Vagina (tissue), 2 donors: ENCODE data around the gene PPP1R36. TPM values are rescaled to one million over a fixed set of nuclear protein-coding genes. Genes with fewer than 3 reads are reported as not detected.

Experiments
- DNase-seq, 2 donors: peaks; one replicate each; pipeline ENCODE4 v3.0.0-alpha.2; 2017; ENCODE audit errors: extremely low spot score in 2 of 2
- H3K27ac ChIP-seq: fragments of 200-600 bp; sonication (generic); one replicate; pipeline ENCODE4 v1.5.1; 2019
- H3K27me3 ChIP-seq: fragments of 200-600 bp; sonication (generic); one replicate; pipeline ENCODE4 v1.5.1; 2019
- H3K36me3 ChIP-seq, 2 donors: fragments of 200-600 bp; sonication (generic); one replicate each; pipeline ENCODE4 v1.5.1; 2017 to 2019
- H3K4me1 ChIP-seq: fragments of 200-600 bp; sonication (generic); one replicate; pipeline ENCODE4 v1.5.1; 2019
- H3K4me3 ChIP-seq, 2 donors: fragments of 200-600 bp; sonication (generic); 1 replicate in 1 of 2; 2 replicates in 1 of 2; pipeline ENCODE4 v1.5.1; 2016 to 2019
- H3K9me3 ChIP-seq: fragments of 200-600 bp; sonication (generic); one replicate; pipeline ENCODE4 v1.5.1; 2019
- POLR2A ChIP-seq, 2 donors: fragments of 450-650 bp; IDR thresholded peaks; one replicate each; pipeline ENCODE4 v1.6.1; 2017; ENCODE audit warnings: antibody characterized with exemption in 2 of 2, mild to moderate bottlenecking in 2 of 2, moderate library complexity in 2 of 2
- POLR2AphosphoS5 ChIP-seq, 2 donors: sonication (generic); formaldehyde crosslinking; IDR thresholded peaks; one replicate each; pipeline ENCODE4 v1.9.0; 2017; ENCODE audit warnings: antibody characterized with exemption in 2 of 2, mild to moderate bottlenecking in 2 of 2, low read depth in 1 of 2; ENCODE audit not compliant: insufficient read depth in 1 of 2
- intact Hi-C: fragments of 100-400 bp; cut with DNase I; formaldehyde crosslinking; loops from one replicate; pipeline ENCODE4 v1.15.1; 2023
- total RNA-seq: library from RNA; depleted of rRNA; stranded (reverse); fragments of >200 nt; gene quantifications from one replicate; pipeline ENCODE4 v1.2.3, GENCODE V29; 2016
- TF ChIP-seq, protein P1 (sequence below), 3 experiments: fragments of 450-650 bp in 2 of 3; fragments of 200-600 bp in 1 of 3; sonication (generic) in 1 of 3; IDR thresholded peaks; one replicate each; pipeline ENCODE4 v1.5.1; 2017 to 2019; ENCODE audit warnings: antibody characterized with exemption in 3 of 3, mild to moderate bottlenecking in 2 of 3, moderate library complexity in 2 of 3

Gene PPP1R36
- total RNA-seq, 1 donor from 2014 or later, result not detected

DNA sequence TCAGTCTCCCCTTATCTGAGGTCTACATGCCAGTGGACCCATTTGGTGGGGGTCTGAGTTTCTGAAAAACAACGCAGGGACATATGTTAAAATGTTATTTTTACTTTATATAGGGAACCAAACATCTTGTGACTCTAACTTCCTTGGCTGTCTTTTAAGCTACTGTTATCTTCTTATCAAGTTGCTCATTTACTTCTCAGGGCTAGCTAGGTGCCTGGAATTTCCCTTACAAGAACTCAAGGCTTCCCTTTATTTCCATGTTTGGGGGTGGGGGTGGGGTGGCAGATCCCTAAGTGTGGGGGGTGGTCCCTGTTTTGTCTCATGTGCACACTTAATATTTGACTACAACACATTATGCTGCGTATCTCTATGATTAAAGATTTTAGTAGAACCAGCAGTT, 31.6 kb downstream of the PPP1R36 start:
- Histone ChIP-seq H3K27ac (no peak overlapping the region), H3K4me3 (no peak overlapping the region), H3K9me3 (no peaks in the 10 kb centered on the region), H3K36me3 (no peaks in the 10 kb centered on the region), H3K4me1 (no peaks in the 10 kb centered on the region), H3K27me3 (no peaks in the 10 kb centered on the region)
- TF ChIP-seq POLR2AphosphoS5 (IDR thresholded peaks at IDR 0.05; ENCODE audit: insufficient read depth in 1 of 2, low read depth in 1 of 2) (no peak), POLR2A (IDR thresholded peaks at IDR 0.05) (no peak)
- TF ChIP-seq, protein P1, sequence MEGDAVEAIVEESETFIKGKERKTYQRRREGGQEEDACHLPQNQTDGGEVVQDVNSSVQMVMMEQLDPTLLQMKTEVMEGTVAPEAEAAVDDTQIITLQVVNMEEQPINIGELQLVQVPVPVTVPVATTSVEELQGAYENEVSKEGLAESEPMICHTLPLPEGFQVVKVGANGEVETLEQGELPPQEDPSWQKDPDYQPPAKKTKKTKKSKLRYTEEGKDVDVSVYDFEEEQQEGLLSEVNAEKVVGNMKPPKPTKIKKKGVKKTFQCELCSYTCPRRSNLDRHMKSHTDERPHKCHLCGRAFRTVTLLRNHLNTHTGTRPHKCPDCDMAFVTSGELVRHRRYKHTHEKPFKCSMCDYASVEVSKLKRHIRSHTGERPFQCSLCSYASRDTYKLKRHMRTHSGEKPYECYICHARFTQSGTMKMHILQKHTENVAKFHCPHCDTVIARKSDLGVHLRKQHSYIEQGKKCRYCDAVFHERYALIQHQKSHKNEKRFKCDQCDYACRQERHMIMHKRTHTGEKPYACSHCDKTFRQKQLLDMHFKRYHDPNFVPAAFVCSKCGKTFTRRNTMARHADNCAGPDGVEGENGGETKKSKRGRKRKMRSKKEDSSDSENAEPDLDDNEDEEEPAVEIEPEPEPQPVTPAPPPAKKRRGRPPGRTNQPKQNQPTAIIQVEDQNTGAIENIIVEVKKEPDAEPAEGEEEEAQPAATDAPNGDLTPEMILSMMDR (IDR thresholded peaks at IDR 0.05), result no peak
- no peak for DNase-seq
- intact Hi-C loops, result loop anchor here (10.0 kb wide), 1 partner anchor 943 kb away; no protein-coding TSS in a partner anchor

DNA sequence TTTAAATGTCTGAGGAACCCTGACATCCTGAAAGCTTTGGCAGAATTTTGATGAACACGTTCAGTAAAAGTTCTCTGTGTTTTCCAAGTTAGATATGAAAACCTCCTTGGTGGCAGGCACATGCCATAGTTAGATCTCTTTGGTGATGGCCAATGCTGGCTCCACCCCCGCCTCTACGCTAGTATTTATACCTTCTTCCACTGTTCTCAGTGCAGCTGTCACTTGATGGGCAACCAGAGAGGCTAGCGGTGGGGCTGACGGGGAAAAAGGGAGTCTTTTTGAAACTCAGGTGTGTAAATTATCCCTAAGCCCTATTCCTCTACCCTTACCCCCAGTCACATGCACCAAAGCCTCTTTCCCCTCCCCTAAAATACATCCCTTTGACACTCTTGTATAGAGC, 32.1 kb downstream of the PPP1R36 start:
- no peak overlapping the region for H3K27ac ChIP-seq
- no peak for TF ChIP-seq POLR2AphosphoS5 (IDR thresholded peaks at IDR 0.05; ENCODE audit: insufficient read depth in 1 of 2, low read depth in 1 of 2)
- TF ChIP-seq, protein P1 (IDR thresholded peaks at IDR 0.05), result no peak
- no peak for TF ChIP-seq POLR2A (IDR thresholded peaks at IDR 0.05)
- no peaks in the 10 kb centered on the region for H3K9me3 ChIP-seq
- H3K27me3 ChIP-seq, result no peaks in the 10 kb centered on the region
- no peaks in the 10 kb centered on the region for H3K4me1 ChIP-seq
- H3K4me3 ChIP-seq, result no peak overlapping the region
- H3K36me3 ChIP-seq, result no peaks in the 10 kb centered on the region
- intact Hi-C loops, result loop anchor here (10.0 kb wide), 1 partner anchor 943 kb away; no protein-coding TSS in a partner anchor
- DNase-seq, result peak in 1 of 2 donors; percentile 6

DNA sequence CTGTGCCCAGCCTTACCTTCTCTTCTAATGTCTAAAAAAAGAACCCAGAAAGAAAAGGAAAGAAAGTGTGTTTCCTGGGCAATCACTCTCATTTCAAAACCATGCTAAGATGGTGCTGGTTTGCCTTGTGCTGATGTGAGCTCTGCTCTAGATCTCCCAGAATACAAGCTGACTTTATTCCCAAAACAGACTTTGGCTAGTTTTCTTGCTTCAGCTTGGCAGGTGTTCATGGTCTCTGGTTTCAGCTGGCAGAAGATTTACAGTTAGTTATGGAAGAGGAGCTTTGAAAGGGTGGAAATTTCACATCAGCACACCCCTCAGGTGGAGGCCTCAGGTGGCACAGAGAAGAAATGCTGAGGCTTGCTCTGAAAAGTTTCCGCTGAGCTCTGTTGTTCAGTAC, 34.4 kb downstream of the PPP1R36 start:
- H3K27me3 ChIP-seq, result no peaks in the 10 kb centered on the region
- no peak for DNase-seq
- no peaks in the 10 kb centered on the region for H3K9me3 ChIP-seq
- intact Hi-C loops, result loop anchor here (10.0 kb wide), 1 partner anchor 941 kb away; no protein-coding TSS in a partner anchor
- no peak overlapping the region for H3K27ac ChIP-seq
- H3K36me3 ChIP-seq, result no peaks in the 10 kb centered on the region
- TF ChIP-seq POLR2A (IDR thresholded peaks at IDR 0.05) (no peak), POLR2AphosphoS5 (IDR thresholded peaks at IDR 0.05; ENCODE audit: insufficient read depth in 1 of 2, low read depth in 1 of 2) (no peak)
- TF ChIP-seq, protein P1 (IDR thresholded peaks at IDR 0.05), result no peak
- H3K4me3 ChIP-seq, result no peak overlapping the region
- no peaks in the 10 kb centered on the region for H3K4me1 ChIP-seq

DNA sequence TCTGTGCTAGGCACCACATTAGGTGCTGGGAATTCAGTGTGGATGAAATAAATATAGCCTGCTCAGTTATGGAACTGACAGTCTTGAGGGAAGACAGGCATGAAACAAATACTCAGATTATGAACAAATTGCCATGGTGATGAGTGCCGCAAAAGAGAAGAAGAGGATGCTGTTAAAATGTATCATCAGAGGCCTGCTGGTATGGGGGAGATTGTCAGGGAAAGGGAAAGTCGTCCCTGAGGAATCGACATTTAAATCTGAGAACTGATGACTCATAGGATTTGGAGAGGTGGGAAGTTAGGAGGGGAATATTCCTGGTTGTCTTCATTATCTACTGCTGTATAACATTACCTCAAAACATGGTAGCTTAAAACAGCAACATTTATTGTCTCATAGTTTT, 42.0 kb downstream of the PPP1R36 start:
- intact Hi-C loops, result no loop called here
- no peaks in the 10 kb centered on the region for H3K36me3 ChIP-seq
- no peak for DNase-seq
- H3K9me3 ChIP-seq, result no peaks in the 10 kb centered on the region
- no peak overlapping the region for H3K4me3 ChIP-seq
- H3K27me3 ChIP-seq, result no peaks in the 10 kb centered on the region
- H3K27ac ChIP-seq, result no peak overlapping the region
- no peak for TF ChIP-seq POLR2AphosphoS5 (IDR thresholded peaks at IDR 0.05; ENCODE audit: insufficient read depth in 1 of 2, low read depth in 1 of 2)
- TF ChIP-seq POLR2A (IDR thresholded peaks at IDR 0.05), result no peak
- TF ChIP-seq, protein P1 (IDR thresholded peaks at IDR 0.05), result no peak
- H3K4me1 ChIP-seq, result no peaks in the 10 kb centered on the region

DNA sequence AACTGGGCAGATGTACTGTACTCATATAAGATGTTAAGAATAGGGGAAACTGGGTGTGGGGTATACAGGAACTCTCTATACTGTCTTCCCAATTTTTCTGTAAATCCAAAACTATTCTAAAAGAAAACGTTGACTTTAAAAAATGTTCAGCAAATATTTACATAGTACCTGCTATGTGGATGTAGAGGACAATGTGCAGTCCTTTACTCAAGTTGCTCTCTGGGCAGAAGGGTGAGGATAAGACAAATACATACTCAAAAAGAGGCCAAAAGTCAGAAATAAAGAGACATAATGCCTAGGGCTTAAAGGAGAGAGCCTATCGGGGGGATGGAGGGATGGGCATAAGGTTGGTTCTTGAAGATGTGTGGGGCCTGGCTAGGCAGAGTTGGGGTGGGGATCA, 44.7 kb downstream of the PPP1R36 start:
- Histone ChIP-seq H3K4me1 (no peaks in the 10 kb centered on the region), H3K27me3 (no peaks in the 10 kb centered on the region), H3K36me3 (no peaks in the 10 kb centered on the region), H3K27ac (no peak overlapping the region), H3K4me3 (no peak overlapping the region), H3K9me3 (no peaks in the 10 kb centered on the region)
- intact Hi-C loops, result no loop called here
- TF ChIP-seq POLR2AphosphoS5 (IDR thresholded peaks at IDR 0.05; ENCODE audit: insufficient read depth in 1 of 2, low read depth in 1 of 2) (no peak), POLR2A (IDR thresholded peaks at IDR 0.05) (no peak)
- TF ChIP-seq, protein P1 (IDR thresholded peaks at IDR 0.05), result no peak
- DNase-seq, result no peak
